ENCODE measurements around the gene MISP. TPM values are rescaled to one million over a fixed set of nuclear protein-coding genes. Genes with fewer than 3 reads are reported as not detected.

MISP gene
- total RNA-seq: not detected

GRCh38 chr19:750640-751423 lies at the start of gene MISP:
Gene MISP (plus strand): TSS chr19:751112. CDS start chr19:756947, 5,835 bp downstream.

GRCh38 chr19:708154-709143 lies 42.5 kb upstream of the MISP start, which contains the start of gene PALM:
Gene PALM (plus strand): TSS chr19:708935. CDS start chr19:709147, 212 bp downstream.

GRCh38 chr19:796692-797527 lies 46.0 kb downstream of the MISP start, which contains the start of gene PTBP1:
Gene PTBP1 (plus strand): TSS chr19:797452. CDS start chr19:797498, 46 bp downstream.

Small RNA genes within 50 kb of the gene (small RNA-seq; reads per million reads assigned to genes)
- not detected for gene MIR3187 (ENCODE audit: low replicate concordance)

Other genes with a start within 250 kb of the MISP start
- gene TPGS1, start 243.6 kb upstream of the MISP start, total RNA-seq: 18.8 TPM
- gene CDC34, start 219.4 kb upstream of the MISP start, total RNA-seq: 41.6 TPM
- gene GZMM, start 207.1 kb upstream of the MISP start, total RNA-seq: not detected
- 101 TPM for gene BSG, start 178.5 kb upstream of the MISP start, total RNA-seq
- gene HCN2, start 161.2 kb upstream of the MISP start, total RNA-seq: 9.1 TPM
- 21.6 TPM for gene POLRMT, start 117.6 kb upstream of the MISP start, total RNA-seq
- 0.63 TPM for gene FGF22, start 111.2 kb upstream of the MISP start, total RNA-seq
- 20.0 TPM for gene RNF126, start 87.9 kb upstream of the MISP start, total RNA-seq
- gene FSTL3, start 74.7 kb upstream of the MISP start, total RNA-seq: 2.8 TPM
- not detected for gene PRSS57, start 55.7 kb upstream of the MISP start, total RNA-seq
- 123 TPM for gene PALM, start 42.2 kb upstream of the MISP start, total RNA-seq
- 60.7 TPM for gene PTBP1, start 46.3 kb downstream of the MISP start, total RNA-seq
- gene PLPPR3, start 70.8 kb downstream of the MISP start, total RNA-seq: 98.3 TPM
- gene AZU1, start 76.7 kb downstream of the MISP start, total RNA-seq: 0.94 TPM
- 0.94 TPM for gene PRTN3, start 89.9 kb downstream of the MISP start, total RNA-seq
- not detected for gene ELANE, start 101.2 kb downstream of the MISP start, total RNA-seq
- 0.31 TPM for gene CFD, start 108.6 kb downstream of the MISP start, total RNA-seq
- gene MED16, start 142.1 kb downstream of the MISP start, total RNA-seq: 35.4 TPM
- not detected for gene RNU6-9, start 142.4 kb downstream of the MISP start, total RNA-seq
- gene R3HDM4, start 162.1 kb downstream of the MISP start, total RNA-seq: 29.1 TPM
- gene KISS1R, start 166.2 kb downstream of the MISP start, total RNA-seq: not detected
- 11.3 TPM for gene ARID3A, start 174.9 kb downstream of the MISP start, total RNA-seq
- gene WDR18, start 233.2 kb downstream of the MISP start, total RNA-seq: 36.0 TPM
- not detected for gene GRIN3B, start 249.3 kb downstream of the MISP start, total RNA-seq

Measured in parietal lobe (tissue), 2 donors.